Suprapubic skin (tissue), 4 donors: ENCODE measurements around the gene ATP11A.
"Not testable (repeated sequence)": the region's sequence is repeated elsewhere in the genome, so short reads cannot be mapped to it uniquely, and the experiment has no call there.

ENCODE experiments used
- EP300 ChIP-seq: sonication (generic); formaldehyde crosslinking; IDR thresholded peaks from one replicate; pipeline ENCODE4 v1.6.1; 2017; ENCODE audit warnings: antibody characterized with exemption
- POLR2A ChIP-seq, 2 donors: fragments of 450-650 bp; IDR thresholded peaks; one replicate each; pipeline ENCODE4 v1.6.1; 2017; ENCODE audit warnings: antibody characterized with exemption in 2 of 2, mild to moderate bottlenecking in 2 of 2, moderate library complexity in 2 of 2
- POLR2AphosphoS5 ChIP-seq, 3 donors: sonication (generic); formaldehyde crosslinking; IDR thresholded peaks; one replicate each; pipeline ENCODE4 v1.6.1; 2017; ENCODE audit warnings: antibody characterized with exemption in 3 of 3
- TF ChIP-seq, protein P1 (sequence below), 2 donors: fragments of 200-600 bp in 1 of 2; fragments of 450-650 bp in 1 of 2; sonication (generic) in 1 of 2; IDR thresholded peaks; one replicate each; pipeline ENCODE4 v1.5.1; 2016 to 2019; ENCODE audit warnings: antibody characterized with exemption in 2 of 2, mild to moderate bottlenecking in 1 of 2, moderate library complexity in 1 of 2

DNA sequence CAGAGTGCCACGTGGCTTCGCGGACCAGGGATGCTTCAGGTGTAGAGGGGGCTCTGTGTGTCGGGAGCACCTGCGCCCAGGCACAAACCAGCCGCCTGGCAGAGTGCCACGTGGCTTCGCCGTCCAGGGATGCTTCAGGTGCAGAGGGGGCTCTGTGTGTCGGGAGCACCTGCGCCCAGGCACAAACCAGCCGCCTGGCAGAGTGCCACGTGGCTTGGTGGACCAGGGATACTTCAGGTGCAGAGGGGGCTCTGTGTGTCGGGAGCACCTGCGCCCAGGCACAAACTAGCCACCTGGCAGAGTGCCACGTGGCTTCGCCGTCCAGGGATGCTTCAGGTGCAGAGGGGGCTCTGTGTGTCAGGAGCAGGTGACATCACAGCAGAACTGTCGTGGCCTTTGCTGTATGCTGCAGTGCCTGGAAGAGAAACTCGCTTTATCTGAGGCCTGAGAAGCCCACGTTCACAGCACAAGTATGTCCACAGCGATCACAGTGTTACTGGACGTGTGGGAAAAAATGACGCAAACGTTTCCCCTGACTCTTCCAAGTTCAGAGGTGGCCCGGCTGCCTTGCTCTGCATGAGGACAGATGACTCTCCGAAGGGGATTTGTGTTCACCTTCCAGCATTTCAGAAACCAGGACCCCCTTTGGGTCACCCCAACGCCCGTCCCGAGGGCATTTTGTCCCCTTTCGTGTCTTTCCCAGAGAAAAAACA lies 151.6 kb downstream of the ATP11A start:
- TF ChIP-seq, protein P1, sequence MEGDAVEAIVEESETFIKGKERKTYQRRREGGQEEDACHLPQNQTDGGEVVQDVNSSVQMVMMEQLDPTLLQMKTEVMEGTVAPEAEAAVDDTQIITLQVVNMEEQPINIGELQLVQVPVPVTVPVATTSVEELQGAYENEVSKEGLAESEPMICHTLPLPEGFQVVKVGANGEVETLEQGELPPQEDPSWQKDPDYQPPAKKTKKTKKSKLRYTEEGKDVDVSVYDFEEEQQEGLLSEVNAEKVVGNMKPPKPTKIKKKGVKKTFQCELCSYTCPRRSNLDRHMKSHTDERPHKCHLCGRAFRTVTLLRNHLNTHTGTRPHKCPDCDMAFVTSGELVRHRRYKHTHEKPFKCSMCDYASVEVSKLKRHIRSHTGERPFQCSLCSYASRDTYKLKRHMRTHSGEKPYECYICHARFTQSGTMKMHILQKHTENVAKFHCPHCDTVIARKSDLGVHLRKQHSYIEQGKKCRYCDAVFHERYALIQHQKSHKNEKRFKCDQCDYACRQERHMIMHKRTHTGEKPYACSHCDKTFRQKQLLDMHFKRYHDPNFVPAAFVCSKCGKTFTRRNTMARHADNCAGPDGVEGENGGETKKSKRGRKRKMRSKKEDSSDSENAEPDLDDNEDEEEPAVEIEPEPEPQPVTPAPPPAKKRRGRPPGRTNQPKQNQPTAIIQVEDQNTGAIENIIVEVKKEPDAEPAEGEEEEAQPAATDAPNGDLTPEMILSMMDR (IDR thresholded peaks at IDR 0.05), result not testable (repeated sequence)
- TF ChIP-seq EP300; POLR2A (IDR thresholded peaks at IDR 0.05); POLR2AphosphoS5 (IDR thresholded peaks at IDR 0.05): not testable (repeated sequence)
